KBM-7 (cell line): ENCODE data around the gene PARD6G.
"Not testable (repeated sequence)": the region's sequence is repeated elsewhere in the genome, so short reads cannot be mapped to it uniquely, and the experiment has no call there.

Source experiments
- DNase-seq: peaks from one replicate; pipeline ENCODE4 v3.0.0-alpha.2; 2015
- in situ Hi-C: fragments of 300-500 bp; cut with MboI; formaldehyde crosslinking; loops from 2 replicates; pipeline ENCODE4 v1.14.3; 2020; ENCODE audit warnings: low sequenced_read_pairs, low pct_unique_long_range_greater_than_20kb, mixed read lengths

PARD6G gene

DNA sequence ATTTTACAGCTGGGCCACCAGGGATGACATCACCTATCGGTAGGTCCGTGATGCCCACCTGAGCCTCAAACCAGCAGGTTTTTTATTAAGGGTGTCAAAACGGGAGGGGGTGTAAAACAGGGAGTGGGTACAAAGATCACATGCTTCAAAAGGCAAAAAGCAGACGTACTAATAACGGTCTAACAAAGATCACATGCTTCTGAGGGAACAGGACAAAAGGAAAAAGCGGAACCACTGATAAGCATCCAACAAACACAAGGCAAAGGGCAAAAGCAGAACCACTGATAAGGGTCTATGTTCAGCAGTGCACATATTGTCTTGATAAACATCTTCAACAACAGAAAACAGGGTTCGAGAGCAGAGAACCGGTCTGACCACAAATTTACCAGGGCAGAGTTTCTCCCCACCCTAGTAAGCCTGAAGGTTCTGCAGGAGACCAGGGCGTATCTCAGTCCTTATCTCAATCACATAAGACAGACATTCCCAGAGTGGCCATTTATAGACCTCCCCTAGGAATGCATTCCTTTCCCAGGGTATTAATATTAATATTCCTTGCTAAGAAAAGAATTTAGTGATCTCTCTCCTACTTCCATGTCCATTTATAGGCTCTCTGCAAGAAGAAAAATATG lies 82.5 kb downstream of the PARD6G start:
- in situ Hi-C loops: not testable (repeated sequence)
- DNase-seq: peak; percentile 77

DNA sequence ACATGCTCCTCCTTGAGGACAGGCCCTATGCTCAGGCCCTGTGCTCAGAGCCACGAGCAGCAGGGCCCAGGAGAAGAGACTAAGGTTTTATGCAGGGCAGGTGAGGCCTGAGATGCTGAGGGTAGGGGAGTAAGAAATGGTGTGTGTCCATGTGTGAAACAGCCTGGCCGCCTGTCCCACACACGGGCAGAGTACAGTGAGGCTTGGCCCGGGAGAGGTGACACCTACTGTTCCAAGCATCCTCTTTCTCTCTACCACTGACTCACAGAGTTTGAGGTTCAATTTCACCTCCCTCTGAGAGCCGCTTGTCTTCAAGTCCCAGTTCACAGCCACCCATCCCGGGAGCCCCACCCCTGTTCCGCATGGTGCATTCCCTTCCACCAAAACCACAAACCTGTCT lies 84.1 kb downstream of the PARD6G start:
- no peak for DNase-seq
- in situ Hi-C loops: no loop called here

DNA sequence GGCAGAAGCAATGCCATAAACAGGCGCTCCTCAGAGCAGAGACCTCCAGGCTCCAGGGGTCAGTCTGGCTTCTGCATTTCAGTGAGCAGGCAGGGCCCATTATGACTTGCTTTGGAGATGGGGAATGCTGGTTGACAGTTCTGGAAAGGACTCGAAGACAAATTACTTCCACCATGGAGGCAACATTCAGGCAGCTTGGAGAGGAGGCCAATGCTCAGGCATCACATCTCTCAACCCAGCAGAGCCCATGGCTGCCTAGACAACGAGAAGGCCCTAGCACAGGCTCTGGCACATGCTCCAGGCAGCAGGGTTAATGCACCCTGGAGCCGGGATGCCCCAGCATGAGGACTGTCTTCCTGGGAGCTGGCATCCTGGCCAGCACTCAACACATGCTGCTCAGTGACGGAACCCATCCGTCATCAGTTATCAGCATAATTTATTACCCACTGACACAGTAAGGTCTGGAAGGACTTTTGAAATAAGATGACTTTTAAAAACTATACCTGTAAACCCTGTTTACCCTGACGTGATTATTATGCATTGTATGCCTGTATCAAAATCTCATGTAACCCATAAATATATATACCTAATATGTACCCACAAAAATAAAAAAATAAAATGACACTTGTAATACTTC lies 85.4 kb downstream of the PARD6G start:
- in situ Hi-C loops: no loop called here
- DNase-seq: no peak

DNA sequence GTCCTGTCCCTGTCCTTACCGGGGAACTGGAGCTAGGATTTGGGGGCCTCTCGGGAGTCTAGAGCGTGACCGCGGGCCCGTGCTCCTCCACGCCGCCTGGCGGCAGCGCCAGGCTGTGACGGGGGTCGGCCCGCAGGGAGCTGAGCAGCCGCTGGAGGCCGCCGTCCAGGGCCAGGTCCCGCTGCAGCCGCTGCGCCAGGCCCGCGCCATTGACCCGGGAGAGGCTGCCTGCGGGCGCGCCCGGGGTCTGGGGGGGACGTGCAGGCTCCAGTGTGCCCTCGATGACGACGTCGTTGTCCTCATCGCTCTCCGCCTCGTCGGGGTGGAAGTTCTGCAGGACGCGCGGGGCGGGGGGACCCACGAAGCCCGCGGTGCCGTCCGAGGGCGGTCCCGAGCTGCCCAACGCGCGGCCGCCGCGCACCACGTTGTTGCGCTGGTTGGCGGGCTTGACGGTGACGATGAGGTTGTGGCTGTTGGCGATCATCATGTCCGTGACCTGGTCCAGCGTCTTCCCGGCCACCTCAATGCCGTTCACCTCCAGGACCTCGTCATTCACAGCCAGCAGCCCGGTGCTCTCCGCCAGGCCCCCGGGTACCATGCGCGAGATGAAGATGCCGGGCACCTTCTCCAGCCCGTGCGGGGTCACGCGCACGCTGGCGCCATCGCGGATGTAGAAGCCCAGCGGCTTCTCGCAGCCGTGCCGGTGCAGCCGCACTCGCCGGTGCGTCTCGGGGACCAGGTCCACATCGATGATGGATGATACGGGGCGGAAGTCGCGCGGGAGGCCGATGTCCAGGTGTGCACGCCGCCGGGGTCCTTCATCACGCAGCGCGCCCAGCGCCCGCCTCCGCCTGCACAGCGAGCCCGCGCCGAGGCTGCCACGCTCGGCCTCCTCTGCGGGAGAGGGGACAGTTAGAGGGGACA lies 87.3 kb downstream of the PARD6G start:
- DNase-seq: no peak
- in situ Hi-C loops: no loop called here

DNA sequence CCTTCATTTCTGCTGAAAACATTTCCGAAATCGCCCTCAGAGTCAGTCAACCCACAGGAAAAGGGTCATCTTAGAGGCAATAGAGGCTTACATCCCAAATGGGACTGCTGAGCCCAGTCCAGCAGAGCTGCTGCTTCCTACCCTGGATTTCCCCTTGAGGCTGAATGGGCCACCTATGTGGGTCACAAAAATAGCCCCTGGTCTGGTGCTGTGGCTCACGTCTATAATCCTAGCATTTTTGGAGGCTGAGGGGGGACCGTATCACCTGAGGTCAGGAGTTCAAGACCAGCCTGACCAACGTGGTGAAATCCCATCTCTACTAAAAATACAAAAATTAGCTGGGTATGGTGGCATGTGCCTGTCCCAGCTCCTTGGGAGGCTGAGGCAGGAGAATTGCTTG lies 88.9 kb downstream of the PARD6G start:
- in situ Hi-C loops: no loop called here
- DNase-seq: no peak

DNA sequence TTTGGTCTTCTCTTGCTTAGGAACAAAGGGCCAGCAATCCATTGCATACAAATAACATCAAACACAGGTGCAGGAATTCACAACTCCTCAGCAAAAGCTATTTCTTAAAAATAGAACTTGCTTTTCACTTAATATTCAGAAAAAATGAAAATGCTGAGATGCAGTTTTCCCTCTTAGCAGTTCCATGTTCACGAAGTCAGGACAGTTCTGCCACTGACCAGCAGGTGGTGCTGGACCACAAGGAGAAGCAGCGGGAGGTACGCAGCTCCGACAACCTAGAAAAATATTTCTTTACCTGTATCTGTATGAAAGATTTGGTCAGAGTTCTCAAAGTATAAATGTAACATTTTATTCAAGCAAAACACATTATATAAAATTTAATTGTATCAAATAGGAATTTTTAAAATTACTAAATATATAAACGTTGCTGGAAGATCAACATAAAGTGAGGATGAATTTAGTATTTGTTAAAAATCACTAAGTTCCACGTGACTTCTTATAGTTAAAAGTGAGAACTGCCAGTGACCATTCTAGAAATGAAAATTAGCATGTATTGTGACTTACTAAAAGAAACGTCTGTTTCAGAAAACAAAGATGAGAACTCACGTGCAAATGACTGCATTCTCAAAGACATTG lies 89.5 kb downstream of the PARD6G start:
- DNase-seq: peak; percentile 81
- in situ Hi-C loops: no loop called here

DNA sequence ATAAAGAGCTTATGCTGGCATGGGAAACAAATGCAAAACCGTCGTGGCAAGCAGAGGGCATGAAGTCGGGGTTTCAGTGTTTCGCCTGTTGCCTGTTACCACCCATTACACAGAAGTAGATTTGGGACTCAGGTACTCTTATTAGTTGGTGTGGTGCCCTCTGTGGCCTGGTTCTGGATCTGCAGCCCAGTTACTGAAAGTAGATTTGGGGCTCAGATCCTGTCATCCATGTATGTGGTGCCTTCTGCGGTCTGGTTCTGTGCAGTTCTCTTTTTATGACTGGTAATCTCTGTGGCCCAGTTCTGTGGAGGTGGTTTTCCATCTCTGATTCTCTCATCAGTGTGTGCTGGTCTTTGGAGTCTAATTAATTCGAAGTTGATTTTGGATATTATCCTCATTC lies 93.0 kb downstream of the PARD6G start:
- in situ Hi-C loops: no loop called here
- DNase-seq: peak; percentile 54

DNA sequence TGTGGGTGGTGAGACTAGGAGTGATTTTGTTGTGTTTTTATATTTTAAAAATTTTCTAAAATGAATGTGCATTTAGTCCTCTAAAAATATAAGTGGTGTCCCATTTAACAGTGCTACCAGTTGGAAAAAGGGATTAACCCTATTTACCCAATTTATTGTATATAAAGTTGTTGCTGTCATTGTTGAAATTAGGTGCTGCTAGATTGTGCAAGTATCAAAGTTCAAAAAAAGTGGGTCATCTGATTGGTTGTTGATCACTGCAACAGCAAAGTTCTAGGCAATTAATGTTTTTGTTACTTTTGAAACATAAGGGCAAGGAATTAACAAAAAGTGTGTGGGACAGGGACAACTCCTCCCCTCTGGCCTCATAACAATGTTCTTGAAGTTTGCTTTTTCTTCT lies 97.6 kb downstream of the PARD6G start:
- no peak for DNase-seq
- in situ Hi-C loops: no loop called here

DNA sequence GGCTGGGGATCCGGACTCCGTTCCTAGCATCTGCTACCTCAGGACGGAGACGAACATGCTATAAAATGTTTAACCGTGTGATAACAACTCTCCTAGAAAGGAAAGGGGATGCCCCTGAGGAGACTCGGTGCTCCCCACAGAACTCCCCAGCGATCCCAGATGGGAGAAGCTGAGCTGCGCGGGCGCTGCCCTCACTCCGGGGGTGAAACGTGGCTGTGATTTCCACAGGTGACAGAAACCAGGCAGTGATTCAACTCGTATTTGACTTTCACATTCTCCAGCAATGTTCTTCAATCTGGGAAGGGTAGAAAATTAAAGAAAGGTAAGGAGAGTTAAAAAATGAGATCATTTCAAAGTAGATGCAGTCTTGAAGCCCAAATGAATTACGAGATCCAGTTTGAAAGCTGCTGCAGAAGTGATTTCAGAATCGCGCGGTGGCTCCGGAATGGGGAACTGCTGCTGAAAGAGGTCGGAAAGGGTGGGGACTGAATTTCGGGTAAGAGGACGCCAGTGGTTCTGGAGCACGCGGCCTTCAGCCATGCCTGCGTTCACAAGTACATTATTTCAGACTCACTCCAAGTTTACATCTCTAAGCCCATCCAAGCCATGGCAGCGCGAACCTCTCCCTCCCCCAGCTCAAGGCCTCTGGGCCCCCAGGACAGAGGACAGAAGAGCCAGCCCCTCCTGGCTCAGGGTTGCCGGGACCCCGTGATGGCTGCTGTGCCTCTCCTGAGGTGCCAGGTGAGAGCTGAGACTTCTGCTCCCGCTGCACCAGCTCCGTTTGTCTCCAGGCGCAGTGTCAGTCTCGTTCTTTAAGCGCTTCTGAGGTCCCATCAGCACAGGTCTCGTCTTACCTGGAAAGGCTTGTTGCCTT lies 98.8 kb downstream of the PARD6G start:
- DNase-seq: no peak
- in situ Hi-C loops: no loop called here

DNA sequence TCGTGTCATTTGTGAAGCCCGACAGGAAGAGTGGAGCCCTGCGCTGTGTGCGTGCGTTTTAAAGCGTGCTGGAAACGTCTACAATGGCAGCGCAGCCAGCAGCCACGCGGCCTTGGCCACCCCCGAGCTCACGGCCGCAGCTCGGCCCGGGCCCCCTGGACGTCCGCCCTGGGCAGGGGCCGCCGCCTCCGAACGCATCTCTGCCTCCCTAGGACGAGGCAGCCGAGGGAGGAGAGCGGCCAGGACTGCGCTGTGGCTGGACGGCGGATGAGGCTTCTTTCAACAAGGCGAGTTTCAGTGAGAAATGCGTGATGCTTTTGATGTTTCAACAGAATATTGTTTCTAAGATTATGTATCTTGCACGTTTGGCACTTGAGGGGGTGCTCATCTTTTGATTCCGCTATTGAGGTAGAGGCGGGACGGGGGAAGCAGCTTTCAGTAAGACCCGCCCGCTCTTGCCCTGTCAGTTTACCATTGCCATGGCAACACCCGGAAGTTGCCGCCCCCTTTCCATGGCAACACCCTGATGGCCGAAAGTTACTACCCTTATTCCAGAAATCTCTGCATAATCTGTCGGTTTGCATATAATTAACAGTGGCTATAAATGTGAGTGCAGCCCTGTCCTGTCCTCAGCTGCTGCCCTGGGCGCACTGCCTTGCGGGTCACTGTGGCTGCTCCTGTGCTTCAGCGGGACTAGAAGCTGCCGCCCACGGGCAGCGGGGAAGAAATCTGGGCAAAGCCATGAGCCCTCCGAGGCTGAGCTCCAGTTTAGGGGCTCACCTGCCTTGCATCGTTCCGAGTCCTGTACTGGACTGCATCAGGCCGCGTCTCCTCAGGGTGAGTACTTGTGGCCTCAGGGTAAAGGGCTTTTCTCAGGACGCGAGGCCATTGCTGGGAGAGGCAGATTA lies 99.6 kb downstream of the PARD6G start:
- in situ Hi-C loops: no loop called here
- DNase-seq: no peak

DNA sequence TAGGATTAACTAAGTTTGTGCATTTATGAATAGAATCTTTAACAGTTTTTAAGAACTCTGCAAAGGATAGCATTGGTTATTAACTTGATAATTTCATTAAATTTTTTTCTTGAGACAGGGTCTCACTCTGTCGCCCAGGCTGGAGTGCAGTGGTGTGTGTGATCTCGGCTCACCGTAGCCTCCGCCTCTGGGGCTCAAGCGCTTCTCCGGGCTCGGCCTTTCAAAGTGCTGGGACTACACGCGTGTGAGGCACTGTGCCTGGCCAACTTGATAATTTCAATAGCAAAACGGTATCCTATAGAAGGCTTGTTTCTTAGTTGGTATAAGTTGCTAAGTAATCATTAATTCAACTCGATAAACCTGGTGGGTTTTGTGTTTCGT lies 100.3 kb downstream of the PARD6G start:
- in situ Hi-C loops: no loop called here
- no peak for DNase-seq

DNA sequence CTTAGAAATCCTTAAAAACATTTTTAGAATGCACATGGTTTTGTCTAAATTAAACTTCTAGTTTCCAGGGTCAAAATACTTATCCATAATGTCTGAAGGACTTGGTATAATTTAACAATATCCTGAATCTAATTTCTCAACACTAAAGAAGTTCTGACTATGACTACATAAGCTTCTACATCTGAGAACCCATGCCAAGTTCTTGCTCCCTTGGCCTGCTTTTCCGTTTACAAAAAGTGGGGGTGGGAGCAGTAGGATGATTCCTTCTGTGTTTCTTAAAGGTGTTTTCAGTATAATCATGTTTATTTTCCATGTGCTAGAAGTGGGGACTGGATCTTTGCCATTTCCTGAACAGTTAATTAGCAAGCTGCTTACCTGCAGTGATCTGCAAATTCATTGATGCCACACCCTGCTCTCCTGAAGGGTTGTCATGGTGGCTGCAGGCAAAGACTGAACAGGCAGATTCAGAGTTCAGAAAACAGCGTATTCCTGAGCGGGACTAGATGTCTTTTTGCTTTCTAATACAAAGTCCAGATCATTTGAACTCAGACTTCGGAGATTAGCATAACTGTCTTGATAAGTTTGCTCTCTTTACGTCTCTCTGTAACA lies 102.0 kb downstream of the PARD6G start:
- in situ Hi-C loops: no loop called here
- no peak for DNase-seq

DNA sequence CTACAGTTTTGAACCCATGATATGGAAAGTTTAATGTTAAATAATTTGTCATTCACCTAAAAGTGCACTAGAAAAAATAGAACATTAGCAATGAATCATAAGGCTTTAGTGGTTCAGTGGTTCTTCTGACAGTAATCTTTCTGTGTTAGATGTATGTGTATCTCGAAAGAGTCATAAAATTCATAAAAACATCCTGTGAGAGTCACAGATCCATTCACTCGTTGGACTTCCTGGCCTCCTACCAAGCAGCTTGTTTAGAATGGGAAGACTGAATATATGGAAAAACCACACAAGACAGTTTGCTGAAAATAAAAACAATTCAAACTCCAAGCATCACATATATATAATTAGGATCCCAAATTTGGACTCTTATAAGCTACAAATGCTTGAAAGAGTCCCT lies 103.4 kb downstream of the PARD6G start:
- in situ Hi-C loops: no loop called here
- DNase-seq: no peak

DNA sequence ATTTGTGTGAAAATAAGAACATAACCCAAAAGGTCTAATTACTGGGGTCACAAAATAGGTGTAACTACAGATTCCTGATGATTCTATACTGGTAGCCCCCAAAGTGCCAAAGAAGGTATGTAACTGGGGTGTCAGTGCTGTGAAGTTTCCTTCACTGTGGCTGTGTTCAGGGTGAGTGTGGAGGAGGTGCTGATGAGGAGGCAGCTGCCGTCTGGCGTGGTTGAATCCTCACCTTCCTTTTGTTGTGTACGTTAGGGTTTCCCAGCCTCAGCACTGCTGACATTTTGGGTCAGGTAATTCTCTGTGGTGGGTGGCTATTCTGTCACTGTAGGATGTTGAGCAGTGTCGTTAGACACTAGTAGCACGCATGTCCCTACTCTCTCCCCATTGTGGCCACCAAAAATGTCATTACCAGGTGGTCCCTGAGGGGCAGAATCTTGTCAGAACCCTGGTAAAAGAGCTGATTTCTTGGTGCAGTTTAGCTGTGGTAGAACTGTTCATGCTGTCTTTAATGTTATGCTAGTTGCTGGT lies 106.8 kb downstream of the PARD6G start:
- in situ Hi-C loops: no loop called here
- no peak for DNase-seq

DNA sequence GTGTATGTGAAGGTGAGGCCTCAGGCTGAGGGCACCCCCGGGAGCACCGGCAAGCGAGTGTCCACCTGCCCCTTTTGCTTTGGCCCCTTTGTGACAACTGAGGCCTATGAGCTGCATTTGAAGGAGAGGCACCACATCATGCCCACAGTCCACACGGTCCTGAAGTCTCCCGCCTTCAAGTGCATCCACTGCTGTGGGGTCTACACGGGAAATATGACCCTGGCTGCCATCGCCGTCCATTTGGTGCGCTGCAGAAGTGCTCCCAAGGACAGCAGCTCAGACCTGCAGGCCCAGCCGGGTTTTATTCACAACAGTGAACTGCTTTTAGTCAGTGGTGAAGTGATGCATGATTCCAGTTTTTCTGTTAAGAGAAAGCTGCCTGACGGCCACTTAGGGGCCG lies 109.3 kb downstream of the PARD6G start:
- DNase-seq: no peak
- in situ Hi-C loops: no loop called here

DNA sequence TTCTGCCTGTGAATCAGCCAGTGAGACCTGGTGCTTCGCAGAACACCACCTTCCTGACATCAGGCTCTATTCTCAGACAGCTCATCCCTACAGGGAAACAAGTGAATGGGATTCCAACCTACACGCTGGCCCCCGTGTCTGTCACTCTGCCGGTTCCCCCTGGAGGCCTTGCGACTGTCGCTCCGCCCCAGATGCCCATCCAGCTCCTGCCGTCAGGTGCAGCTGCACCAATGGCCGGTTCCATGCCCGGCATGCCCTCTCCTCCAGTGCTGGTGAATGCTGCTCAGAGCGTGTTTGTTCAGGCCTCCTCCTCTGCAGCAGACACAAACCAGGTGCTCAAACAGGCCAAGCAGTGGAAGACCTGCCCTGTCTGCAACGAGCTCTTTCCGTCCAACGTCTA lies 110.2 kb downstream of the PARD6G start:
- DNase-seq: no peak
- in situ Hi-C loops: no loop called here

DNA sequence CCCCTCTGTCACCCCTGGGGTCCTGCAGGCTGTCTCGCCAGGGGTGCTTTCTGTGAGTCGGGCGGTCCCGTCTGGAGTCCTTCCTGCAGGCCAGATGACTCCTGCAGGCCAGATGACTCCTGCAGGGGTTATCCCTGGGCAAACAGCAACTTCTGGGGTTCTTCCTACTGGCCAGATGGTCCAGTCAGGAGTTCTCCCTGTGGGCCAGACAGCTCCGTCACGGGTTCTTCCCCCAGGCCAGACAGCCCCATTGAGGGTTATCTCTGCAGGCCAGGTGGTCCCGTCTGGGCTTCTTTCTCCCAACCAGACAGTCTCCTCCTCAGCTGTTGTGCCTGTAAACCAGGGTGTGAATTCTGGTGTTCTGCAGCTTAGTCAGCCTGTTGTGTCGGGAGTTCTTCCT lies 110.6 kb downstream of the PARD6G start:
- in situ Hi-C loops: no loop called here
- DNase-seq: no peak
